Tracheal epithelial cell (primary cell): Measurements from ENCODE around the gene SAPCD2. TPM values are rescaled to one million over a fixed set of nuclear protein-coding genes. Genes with fewer than 3 reads are reported as not detected.

Source experiments
- total RNA-seq: library from RNA; depleted of rRNA; stranded (reverse); fragments of >200 nt; gene quantifications from 2 replicates; pipeline ENCODE4 v1.2.1, GENCODE V29; 2014

The SAPCD2 gene, protein sequence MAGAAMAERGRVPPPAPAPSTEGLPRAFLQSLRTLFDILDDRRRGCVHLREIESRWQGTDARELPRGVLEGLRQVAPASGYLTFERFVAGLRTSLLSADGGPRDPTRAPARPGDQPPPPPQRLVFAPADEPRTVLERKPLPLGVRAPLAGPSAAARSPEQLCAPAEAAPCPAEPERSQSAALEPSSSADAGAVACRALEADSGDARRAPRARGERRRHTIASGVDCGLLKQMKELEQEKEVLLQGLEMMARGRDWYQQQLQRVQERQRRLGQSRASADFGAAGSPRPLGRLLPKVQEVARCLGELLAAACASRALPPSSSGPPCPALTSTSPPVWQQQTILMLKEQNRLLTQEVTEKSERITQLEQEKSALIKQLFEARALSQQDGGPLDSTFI
- total RNA-seq: 1.1 and 4.1 TPM in 2 replicates

DNA sequence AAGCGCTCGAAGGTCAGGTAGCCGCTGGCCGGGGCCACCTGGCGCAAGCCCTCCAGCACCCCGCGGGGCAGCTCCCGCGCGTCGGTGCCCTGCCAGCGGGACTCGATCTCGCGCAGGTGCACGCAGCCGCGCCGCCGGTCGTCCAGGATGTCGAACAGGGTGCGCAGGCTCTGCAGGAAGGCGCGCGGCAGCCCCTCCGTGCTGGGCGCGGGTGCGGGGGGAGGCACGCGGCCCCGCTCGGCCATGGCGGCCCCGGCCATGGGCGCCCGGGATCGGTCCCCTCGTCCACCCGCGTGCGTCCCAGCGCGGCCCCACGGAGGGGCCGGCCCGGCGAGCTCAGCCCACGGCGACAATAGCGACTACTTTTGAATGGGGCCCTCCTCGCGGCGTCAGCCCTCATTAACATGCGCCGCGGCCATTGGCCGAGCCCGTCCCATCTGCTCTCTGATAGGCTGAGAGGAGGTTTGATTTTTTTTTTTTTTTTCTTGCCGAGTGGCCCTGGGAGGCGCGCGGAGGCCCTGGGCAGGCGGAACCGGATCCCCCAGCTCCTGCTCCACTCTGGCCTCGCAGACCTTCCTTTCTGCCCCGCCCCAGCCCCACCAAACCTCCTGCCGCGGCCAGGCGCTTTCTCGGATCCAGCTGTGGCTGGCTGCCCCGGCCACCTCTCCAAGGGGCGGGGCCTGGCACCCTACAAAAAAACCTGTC, at the start of gene SAPCD2:
TSS of gene SAPCD2 (minus strand) at position 357 of the 705 bp plus-strand sequence. CDS start at position 260, 97 bp downstream.

GRCh38 chr9:137114613-137115393, 44.4 kb upstream of the SAPCD2 start, which contains the start of gene DPP7:
Gene DPP7, minus strand, starts transcription at chr9:137114733. Its CDS starts 20 bp downstream, at chr9:137114713.

DNA sequence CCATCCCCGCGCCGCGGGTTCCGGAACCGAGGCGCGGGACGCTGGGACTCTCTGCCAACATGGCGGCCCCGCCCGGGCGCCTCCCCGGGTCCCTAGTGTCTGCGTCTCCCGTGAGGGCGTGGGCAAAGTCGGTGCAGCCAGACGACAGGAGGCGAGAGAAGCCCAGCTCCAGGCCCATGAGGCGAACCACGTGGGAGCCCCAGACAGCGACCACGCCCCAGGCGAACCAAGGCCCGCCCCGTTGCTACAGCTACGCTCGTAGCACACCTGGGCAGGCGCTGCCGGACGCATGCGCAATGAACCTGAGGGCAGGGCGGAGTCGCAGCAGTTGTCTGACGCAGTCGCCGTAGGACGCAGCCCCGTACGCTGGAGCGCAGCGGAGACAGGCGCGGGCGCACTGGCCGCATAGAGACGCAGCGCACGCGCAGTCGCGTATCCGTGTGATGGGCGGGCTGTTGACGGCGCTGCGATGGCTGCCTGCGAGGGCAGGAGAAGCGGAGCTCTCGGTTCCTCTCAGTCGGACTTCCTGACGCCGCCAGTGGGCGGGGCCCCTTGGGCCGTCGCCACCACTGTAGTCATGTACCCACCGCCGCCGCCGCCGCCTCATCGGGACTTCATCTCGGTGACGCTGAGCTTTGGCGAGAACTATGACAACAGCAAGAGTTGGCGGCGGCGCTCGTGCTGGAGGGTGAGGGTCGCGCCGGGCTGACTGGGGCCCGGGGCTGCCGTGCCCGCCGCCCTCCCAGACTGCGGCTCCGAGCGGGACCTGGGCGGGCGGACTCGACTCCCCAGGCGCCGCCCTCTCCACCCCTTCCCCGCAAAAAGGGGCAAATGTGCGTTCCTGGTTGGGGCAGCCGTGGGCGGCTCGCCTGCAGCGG, 16.4 kb upstream of the SAPCD2 start, which contains the start of gene MAN1B1:
TSS of gene MAN1B1 (plus strand) at position 455 of the 878 bp plus-strand sequence. CDS start at position 470, 15 bp downstream.

GRCh38 chr9:137077010-137077747, 6.8 kb upstream of the SAPCD2 start, which contains the start of gene UAP1L1:
Gene UAP1L1, plus strand, starts transcription at chr9:137077517. Its CDS starts 16 bp downstream, at chr9:137077533.

GRCh38 chr9:137053944-137054931, 16.1 kb downstream of the SAPCD2 start, which contains the start of gene ENTPD2:
Gene ENTPD2, minus strand, starts transcription at chr9:137054061. Its CDS starts 64 bp downstream, at chr9:137053997.

GRCh38 chr9:137046088-137046787, 24.1 kb downstream of the SAPCD2 start, which contains the start of gene NPDC1:
Gene NPDC1, minus strand, starts transcription at chr9:137046177. Its CDS starts 188 bp downstream, at chr9:137045989.

GRCh38 chr9:137031904-137032640, 38.3 kb downstream of the SAPCD2 start, which contains the start of gene FUT7:
Gene FUT7, minus strand, starts transcription at chr9:137032088. Its CDS starts 97 bp downstream, at chr9:137031991.

GRCh38 chr9:137027369-137028262, 42.7 kb downstream of the SAPCD2 start, which contains the start of gene ABCA2:
Gene ABCA2, minus strand, starts transcription at chr9:137028237. Its CDS starts 97 bp downstream, at chr9:137028140.

Other genes with a start within 250 kb of the SAPCD2 start
- 1.1 and 1.7 TPM in 2 replicates for gene AJM1, start 228.1 kb downstream of the SAPCD2 start, total RNA-seq
- gene PHPT1, start 221.1 kb downstream of the SAPCD2 start, total RNA-seq: 64.6 and 90.8 TPM in 2 replicates
- 1.1 and 1.9 TPM in 2 replicates for gene MAMDC4, start 218.2 kb downstream of the SAPCD2 start, total RNA-seq
- gene EDF1, start 204.2 kb downstream of the SAPCD2 start, total RNA-seq: 188 and 239 TPM in 2 replicates
- gene TRAF2, start 184.0 kb downstream of the SAPCD2 start, total RNA-seq: 10.4 and 14.5 TPM in 2 replicates
- 168 and 235 TPM in 2 replicates for gene FBXW5, start 125.8 kb downstream of the SAPCD2 start, total RNA-seq
- gene C8G, start 125.3 kb downstream of the SAPCD2 start, total RNA-seq: not detected in 2 replicates
- gene LCN12, start 118.3 kb downstream of the SAPCD2 start, total RNA-seq: 1.2 TPM in 1 of 2 replicates, not detected in the other
- not detected in 2 replicates for gene PTGDS, start 93.1 kb downstream of the SAPCD2 start, total RNA-seq
- not detected in 2 replicates for gene LCNL1, start 87.6 kb downstream of the SAPCD2 start, total RNA-seq
- 16.4 and 21.4 TPM in 2 replicates for gene PAXX, start 78.1 kb downstream of the SAPCD2 start, total RNA-seq
- 4.0 and 4.8 TPM in 2 replicates for gene CLIC3, start 74.0 kb downstream of the SAPCD2 start, total RNA-seq
- 9.8 and 13.0 TPM in 2 replicates for gene ABCA2, start 42.3 kb downstream of the SAPCD2 start, total RNA-seq
- gene FUT7, start 38.5 kb downstream of the SAPCD2 start, total RNA-seq: not detected in 2 replicates
- gene NPDC1, start 24.4 kb downstream of the SAPCD2 start, total RNA-seq: 8.3 and 9.4 TPM in 2 replicates
- 0.21 and 1.7 TPM in 2 replicates for gene ENTPD2, start 16.5 kb downstream of the SAPCD2 start, total RNA-seq
- gene UAP1L1, start 7.0 kb upstream of the SAPCD2 start, total RNA-seq: 1.7 and 13.3 TPM in 2 replicates
- gene MAN1B1, start 16.4 kb upstream of the SAPCD2 start, total RNA-seq: 69.9 and 71.4 TPM in 2 replicates
- 76.1 and 80.4 TPM in 2 replicates for gene DPP7, start 44.2 kb upstream of the SAPCD2 start, total RNA-seq
- 0.21 and 0.48 TPM in 2 replicates for gene GRIN1, start 68.6 kb upstream of the SAPCD2 start, total RNA-seq
- gene LRRC26, start 99.5 kb upstream of the SAPCD2 start, total RNA-seq: 0.24 TPM in 1 of 2 replicates, not detected in the other
- gene TMEM210, start 101.5 kb upstream of the SAPCD2 start, total RNA-seq: not detected in 2 replicates
- 8.5 and 9.6 TPM in 2 replicates for gene ANAPC2, start 118.0 kb upstream of the SAPCD2 start, total RNA-seq
- 76.3 and 93.3 TPM in 2 replicates for gene SSNA1, start 118.1 kb upstream of the SAPCD2 start, total RNA-seq
- gene TPRN, start 130.2 kb upstream of the SAPCD2 start, total RNA-seq: 4.1 and 6.4 TPM in 2 replicates
- gene TMEM203, start 135.1 kb upstream of the SAPCD2 start, total RNA-seq: 34.0 and 66.9 TPM in 2 replicates
- 2.7 and 6.2 TPM in 2 replicates for gene NDOR1, start 135.1 kb upstream of the SAPCD2 start, total RNA-seq
- gene RNF208, start 151.7 kb upstream of the SAPCD2 start, total RNA-seq: 0.24 and 0.64 TPM in 2 replicates
- 0.72 and 6.0 TPM in 2 replicates for gene CYSRT1, start 154.6 kb upstream of the SAPCD2 start, total RNA-seq
- gene RNF224, start 156.9 kb upstream of the SAPCD2 start, total RNA-seq: under 0.01 and 0.21 TPM in 2 replicates
- not detected in 2 replicates for gene SLC34A3, start 160.3 kb upstream of the SAPCD2 start, total RNA-seq
- gene TUBB4B, start 170.7 kb upstream of the SAPCD2 start, total RNA-seq: 94.4 and 132 TPM in 2 replicates
- not detected in 2 replicates for gene STPG3, start 180.7 kb upstream of the SAPCD2 start, total RNA-seq
- 55.2 and 55.7 TPM in 2 replicates for gene NELFB, start 184.8 kb upstream of the SAPCD2 start, total RNA-seq
- 35.6 and 36.1 TPM in 2 replicates for gene TOR4A, start 207.2 kb upstream of the SAPCD2 start, total RNA-seq
- gene NRARP, start 231.7 kb upstream of the SAPCD2 start, total RNA-seq: 10.0 and 15.7 TPM in 2 replicates